ENCODE results near the gene MYO1F.
A peak's percentile ranks its signal among the peaks of the same experiment; 100 is the strongest.
"Not testable (repeated sequence)": the region's sequence is repeated elsewhere in the genome, so short reads cannot be mapped to it uniquely, and the experiment has no call there.

The MYO1F gene

GRCh38 chr19:8561075-8561764, 16.0 kb downstream of the MYO1F start:
- DNase-seq: no peak

GRCh38 chr19:8558325-8558724, 18.9 kb downstream of the MYO1F start:
- DNase-seq: no peak

- no peak for DNase-seq
Observed at GRCh38 chr19:8557642-8558238, 19.5 kb downstream of the MYO1F start.

- DNase-seq: not testable (repeated sequence)
Observed at GRCh38 chr19:8553729-8554128, 23.5 kb downstream of the MYO1F start.

GRCh38 chr19:8552810-8553209, 24.4 kb downstream of the MYO1F start:
- DNase-seq: peak; percentile 23

GRCh38 chr19:8550070-8550469, 27.2 kb downstream of the MYO1F start:
- DNase-seq: no peak

- DNase-seq: no peak
Observed at GRCh38 chr19:8545743-8546142, 31.5 kb downstream of the MYO1F start.

GRCh38 chr19:8544168-8544567, 33.1 kb downstream of the MYO1F start:
- no peak for DNase-seq

- no peak for DNase-seq
Observed at GRCh38 chr19:8539621-8540149, 37.6 kb downstream of the MYO1F start.

GRCh38 chr19:8537099-8537498, 40.1 kb downstream of the MYO1F start:
- DNase-seq: no peak

GRCh38 chr19:8536282-8536681, 41.0 kb downstream of the MYO1F start:
- no peak for DNase-seq

- no peak for DNase-seq
Observed at GRCh38 chr19:8532225-8532624, 45.0 kb downstream of the MYO1F start.

- no peak for DNase-seq
Observed at GRCh38 chr19:8531470-8531869, 45.8 kb downstream of the MYO1F start.

GRCh38 chr19:8530061-8530679, 47.1 kb downstream of the MYO1F start:
- DNase-seq: no peak

GRCh38 chr19:8529369-8530006, 47.8 kb downstream of the MYO1F start:
- no peak for DNase-seq

GRCh38 chr19:8528500-8528899, 48.7 kb downstream of the MYO1F start:
- no peak for DNase-seq

- DNase-seq: peak; percentile 99
Observed at GRCh38 chr19:8526345-8527091, 50.7 kb downstream of the MYO1F start.

- DNase-seq: no peak
Observed at GRCh38 chr19:8525401-8525684, 51.9 kb downstream of the MYO1F start.

- no peak for DNase-seq
Observed at GRCh38 chr19:8519388-8519787, 57.9 kb downstream of the MYO1F start.

- no peak for DNase-seq
Observed at GRCh38 chr19:8518536-8518935, 58.7 kb downstream of the MYO1F start.

GRCh38 chr19:8517551-8518442, 59.4 kb downstream of the MYO1F start:
- no peak for DNase-seq

- no peak for DNase-seq
Observed at GRCh38 chr19:8515317-8515716, 61.9 kb downstream of the MYO1F start.

Measured in eye (tissue), 1 donor.